HCT116 (cell line): Measurements from ENCODE around the gene TSHZ1. TPM values are rescaled to one million over a fixed set of nuclear protein-coding genes. Genes with fewer than 3 reads are reported as not detected.
A peak's percentile ranks its signal among the peaks of the same experiment; 100 is the strongest.

Experiments used
- ATAC-seq: fragments of 200-7000 bp; cut with Tn5 transposase; 2 replicates; pipeline ENCODE4 v1.9.1; 2020; ENCODE audit warnings: mild to moderate bottlenecking, moderate library complexity
- BruUV-seq: library from RNA; stranded (reverse); fragments of 400-500 nt; replicated peaks from 2 replicates; lab custom pipeline; 2021; lab: Mats Ljungman, UMichigan
- CTCF ChIA-PET: fragments of 300-600 bp; sonication (Branson Sonifier 250); formaldehyde crosslinking; loops from one replicate; lab custom pipeline; 2021; ENCODE audit warnings: antibody characterized with exemption; lab: Charles Lee
- POLR2A ChIA-PET: fragments of 300-600, 350-600 bp; sonication (Branson Sonifier 250); formaldehyde crosslinking; loops from one replicate; lab custom pipeline; 2021; ENCODE audit warnings: antibody characterized with exemption; lab: Charles Lee
- RAD21 ChIA-PET, 2 experiments: fragments of 300-600 bp; sonication (Branson Sonifier 250); formaldehyde crosslinking; loops; one replicate each; lab custom pipeline; 2023; ENCODE audit warnings: low total read pairs in 2 of 2; ENCODE audit not compliant: uncharacterized antibody in 2 of 2, unreplicated experiment in 2 of 2, low non-redundant PET in 1 of 2; lab: Charles Lee
- DNase-seq: peaks from one replicate; pipeline ENCODE4 v3.0.0-alpha.2; 2010; ENCODE audit warnings: low read depth, low spot score
- H2AFZ ChIP-seq: fragments of 200-600 bp; shearing (Covaris generic), sonication (generic); 2 replicates; pipeline ENCODE4 v1.6.1; 2017; ENCODE audit warnings: low read depth, mixed run types, mixed read lengths, antibody characterized with exemption, low read length; ENCODE audit not compliant: poor library complexity, severe bottlenecking
- H3K27ac ChIP-seq: 2 replicates; pipeline ENCODE4 v1.5.1; 2012; ENCODE audit warnings: low read depth, low read length
- H3K27me3 ChIP-seq: fragments of 200-600 bp; sonication (generic); 2 replicates; pipeline ENCODE4 v1.6.1; 2016; ENCODE audit warnings: mixed run types, low read length, mixed read lengths; ENCODE audit not compliant: insufficient read depth
- H3K36me3 ChIP-seq, 2 experiments: fragments of 200-500 bp in 1 of 2; fragments of 200-600 bp in 1 of 2; sonication (Bioruptor generic) in 1 of 2; sonication (generic) in 1 of 2; 2 replicates each; pipeline versions ENCODE4 v1.5.1 to v1.6.1; 2014 to 2016; ENCODE audit warnings: low read length in 2 of 2, inconsistent platforms in 1 of 2, mixed read lengths in 1 of 2, mixed run types in 1 of 2; ENCODE audit not compliant: insufficient read depth in 2 of 2, control insufficient read depth in 1 of 2
- H3K4me1 ChIP-seq, 2 experiments: fragments of 200-600 bp in 1 of 2; sonication (generic) in 1 of 2; 2 replicates each; pipeline versions ENCODE4 v1.5.1 to v1.6.1; 2012 to 2017; ENCODE audit warnings: low read length in 2 of 2, inconsistent platforms in 1 of 2, mild to moderate bottlenecking in 1 of 2, mixed read lengths in 1 of 2, mixed run types in 1 of 2, moderate library complexity in 1 of 2; ENCODE audit not compliant: insufficient read depth in 2 of 2, control insufficient read depth in 1 of 2
- H3K4me2 ChIP-seq: fragments of 200-600 bp; sonication (generic); 2 replicates; pipeline ENCODE4 v1.6.1; 2017; ENCODE audit warnings: mixed run types, low read length, mixed read lengths
- H3K4me3 ChIP-seq, 2 experiments: fragments of 200-600 bp in 1 of 2; sonication (generic) in 1 of 2; replicated peaks in 1 of 2; 2 replicates each; pipeline ENCODE4 v1.5.1; 2011 to 2016; ENCODE audit warnings: low read length in 2 of 2, control low read depth in 1 of 2, low read depth in 1 of 2, mild to moderate bottlenecking in 1 of 2, mixed read lengths in 1 of 2, mixed run types in 1 of 2
- H3K79me2 ChIP-seq: fragments of 200-600 bp; sonication (generic); 2 replicates; pipeline ENCODE4 v1.6.1; 2017; ENCODE audit warnings: mild to moderate bottlenecking, mixed run types, low read length, moderate library complexity, mixed read lengths; ENCODE audit not compliant: insufficient read depth
- H3K9ac ChIP-seq: fragments of 200-600 bp; sonication (generic); 2 replicates; pipeline ENCODE4 v1.6.1; 2016; ENCODE audit warnings: low read length, mixed read lengths
- H3K9me2 ChIP-seq: fragments of 200-600 bp; sonication (generic), shearing (Covaris generic); 2 replicates; pipeline ENCODE4 v1.6.1; 2017; ENCODE audit warnings: mixed run types, mild to moderate bottlenecking, moderate library complexity; ENCODE audit not compliant: insufficient read depth
- H3K9me3 ChIP-seq, 2 experiments: fragments of 200-500 bp in 1 of 2; fragments of 200-600 bp in 1 of 2; sonication (Bioruptor generic) in 1 of 2; sonication (generic) in 1 of 2; 2 replicates each; pipeline ENCODE4 v1.6.1; 2014 to 2017; ENCODE audit warnings: low read length in 2 of 2, mixed read lengths in 2 of 2, inconsistent platforms in 1 of 2, low read depth in 1 of 2, mild to moderate bottlenecking in 1 of 2, mixed run types in 1 of 2, moderate library complexity in 1 of 2; ENCODE audit not compliant: control insufficient read depth in 1 of 2, insufficient read depth in 1 of 2
- H4K20me1 ChIP-seq: fragments of 200-600 bp; sonication (generic), shearing (Covaris generic); 2 replicates; pipeline ENCODE4 v1.6.1; 2017; ENCODE audit warnings: mixed run types, mild to moderate bottlenecking, moderate library complexity; ENCODE audit not compliant: insufficient read depth
- CEBPB ChIP-seq: IDR thresholded peaks from 2 replicates; pipeline ENCODE4 v1.6.1; 2012; ENCODE audit warnings: low read depth
- CTCF ChIP-seq, 3 experiments: fragments of 200-600 bp in 1 of 3; sonication (generic) in 1 of 3; IDR thresholded peaks in 2 of 3; conservative IDR thresholded peaks in 1 of 3; 2 replicates each; pipeline ENCODE4 v1.5.1; 2012 to 2017; ENCODE audit warnings: low read depth in 2 of 3, low read length in 2 of 3, antibody characterized with exemption in 1 of 3, borderline replicate concordance in 1 of 3, control low read depth in 1 of 3, mild to moderate bottlenecking in 1 of 3, mixed read lengths in 1 of 3, mixed run types in 1 of 3, moderate library complexity in 1 of 3; ENCODE audit not compliant: insufficient read depth in 1 of 3
- ELF1 ChIP-seq: IDR thresholded peaks from 2 replicates; pipeline ENCODE4 v1.6.1; 2012; ENCODE audit warnings: low read depth, borderline replicate concordance
- EZH2phosphoT487 ChIP-seq: fragments of 200-600 bp; IDR thresholded peaks from 2 replicates; pipeline ENCODE4 v1.6.1; 2018; ENCODE audit warnings: antibody characterized with exemption, borderline replicate concordance
- FOSL1 ChIP-seq: IDR thresholded peaks from 2 replicates; pipeline ENCODE4 v1.6.1; 2012; ENCODE audit warnings: low read depth
- JUND ChIP-seq: IDR thresholded peaks from 2 replicates; pipeline ENCODE4 v1.6.1; 2012
- MAX ChIP-seq: IDR thresholded peaks from 2 replicates; pipeline ENCODE4 v1.6.1; 2012
- RAD21 ChIP-seq: IDR thresholded peaks from 2 replicates; pipeline ENCODE4 v1.6.1; 2012; ENCODE audit warnings: low read depth, mild to moderate bottlenecking
- REST ChIP-seq: IDR thresholded peaks from 2 replicates; pipeline ENCODE4 v1.6.1; 2012; ENCODE audit warnings: low read depth
- SIN3A ChIP-seq: IDR thresholded peaks from 2 replicates; pipeline ENCODE4 v1.6.1; 2012; ENCODE audit warnings: low read depth
- SP1 ChIP-seq: IDR thresholded peaks from 2 replicates; pipeline ENCODE4 v1.6.1; 2012; ENCODE audit warnings: low read depth
- SRF ChIP-seq: IDR thresholded peaks from 2 replicates; pipeline ENCODE4 v1.6.1; 2012; ENCODE audit warnings: low read depth
- YY1 ChIP-seq: IDR thresholded peaks from 2 replicates; pipeline ENCODE4 v1.6.1; 2011; ENCODE audit warnings: low read length, low read depth, moderate library complexity, mild to moderate bottlenecking; ENCODE audit not compliant: insufficient replicate concordance; ENCODE audit errors: extremely low read depth
- ZFX ChIP-seq: fragments of 450-650 bp; IDR thresholded peaks from 2 replicates; pipeline ENCODE4 v1.6.1; 2017
- intact Hi-C: fragments of 100-400 bp; cut with micrococcal nuclease; formaldehyde crosslinking; loops from 2 replicates; pipeline ENCODE4 v1.10.0; 2022
- total RNA-seq: library from RNA; stranded (reverse); gene quantifications from one replicate; pipeline ENCODE4 v1.2.1, GENCODE V29; 2021; ENCODE audit not compliant: unreplicated experiment

TSHZ1 gene
- total RNA-seq, 1 experiment from 2014 or later = 5.7 TPM

DNA sequence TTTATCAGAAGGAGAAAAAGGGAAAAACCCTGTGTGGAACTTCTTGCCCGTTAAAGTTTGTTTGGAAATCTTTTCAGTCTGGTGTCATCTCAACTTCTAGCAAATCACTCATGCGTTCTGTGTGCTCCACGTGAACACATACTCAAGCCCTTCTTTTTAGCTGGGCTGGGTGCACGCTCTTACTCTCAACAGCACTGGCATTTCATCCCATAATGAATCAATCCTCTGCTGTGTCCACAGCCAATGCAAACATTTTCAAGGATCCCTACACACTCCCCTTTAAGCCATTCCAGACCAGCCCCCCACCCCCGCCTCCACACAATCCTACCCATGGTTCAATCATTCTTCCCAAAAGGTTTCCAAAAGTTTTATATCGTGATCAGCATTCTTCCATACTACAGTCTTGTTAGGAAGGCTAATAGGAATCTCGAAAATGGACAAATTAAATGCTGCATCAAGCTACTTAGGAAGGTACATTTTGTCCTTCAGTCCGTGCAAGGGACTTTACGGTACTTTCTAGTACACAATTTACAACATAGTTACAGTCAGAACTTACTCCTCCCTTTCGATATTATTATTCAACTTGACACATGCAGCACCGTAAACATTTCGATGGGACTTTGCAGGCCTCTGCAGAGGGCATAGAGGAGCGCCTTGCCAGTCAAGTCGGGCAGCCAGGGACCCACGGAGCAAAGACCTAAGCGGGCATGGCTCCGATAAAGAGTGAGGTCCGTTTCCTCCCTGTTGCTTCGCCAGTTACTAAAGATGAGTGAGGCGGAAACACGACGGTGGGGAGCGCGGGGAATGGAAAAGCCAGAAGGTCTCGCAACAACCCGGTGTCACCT lies 3.1 kb upstream of the TSHZ1 start:
- H3K79me2 ChIP-seq = peaks cover 53% of the 10 kb centered on the region
- H3K4me1 ChIP-seq = peaks cover 14 to 24% of the 10 kb centered on the region in 2 experiments
- BruUV-seq = TSS peak; percentile 56
- no peak for ATAC-seq
- POLR2A ChIA-PET = no interaction called here
- H3K4me3 ChIP-seq = peak overlapping the region; percentile 75 to 93
- no peaks in the 10 kb centered on the region for H3K27me3 ChIP-seq
- no peaks in the 10 kb centered on the region for H3K36me3 ChIP-seq
- TF ChIP-seq JUND = no peak
- no peak for TF ChIP-seq MAX
- TF ChIP-seq EZH2phosphoT487 = no peak
- TF ChIP-seq SP1 = no peak
- no peak for TF ChIP-seq FOSL1
- no peak for TF ChIP-seq RAD21
- no peak for TF ChIP-seq SRF
- TF ChIP-seq REST = no peak
- no peak for TF ChIP-seq ELF1
- TF ChIP-seq ZFX = no peak
- no peak for TF ChIP-seq CEBPB
- TF ChIP-seq YY1 = no peak
- no peak for TF ChIP-seq SIN3A
- TF ChIP-seq CTCF (IDR thresholded peaks at IDR 0.05 in 2 of 3, conservative IDR thresholded peaks at IDR 0.05 in 1 of 3; ENCODE audit: borderline replicate concordance in 1 of 3, insufficient read depth in 1 of 3, low read depth in 2 of 3, low read length in 2 of 3) = no peak
- intact Hi-C loops = no loop called here
- H2AFZ ChIP-seq = no peak overlapping the region
- H3K9me3 ChIP-seq = no peaks in the 10 kb centered on the region
- no peak for DNase-seq
- RAD21 ChIA-PET = no interaction called here
- H3K9me2 ChIP-seq = no peaks in the 10 kb centered on the region
- peak overlapping the region; percentile 97 for H3K4me2 ChIP-seq
- H3K27ac ChIP-seq = peak overlapping the region; percentile 96
- H4K20me1 ChIP-seq = no peaks in the 10 kb centered on the region
- peak overlapping the region; percentile 89 for H3K9ac ChIP-seq
- CTCF ChIA-PET = interaction anchor here (0.7 kb wide), 1 partner anchor 273 kb away, joined by 7 read pairs; no protein-coding TSS in a partner anchor
